Loucy (cell line): ENCODE data around the gene KCNMA1.

ENCODE experiments used
- CTCF ChIP-seq: fragments of 200-600 bp; sonication (generic); conservative IDR thresholded peaks from 2 replicates; pipeline ENCODE4 v1.5.1; 2014; ENCODE audit warnings: mild to moderate bottlenecking, antibody characterized with exemption, low read length
- EZH2phosphoT487 ChIP-seq: fragments of 200-600 bp; IDR thresholded peaks from 2 replicates; pipeline ENCODE4 v1.6.1; 2018; ENCODE audit warnings: antibody characterized with exemption, mild to moderate bottlenecking, moderate library complexity, borderline replicate concordance

- no peak for TF ChIP-seq CTCF
- no peak for TF ChIP-seq EZH2phosphoT487
These were observed 231.8 kb downstream of the KCNMA1 start for GRCh38 chr10:77405771-77406241.
